ENCODE results near the gene PLCB3. TPM values are rescaled to one million over a fixed set of nuclear protein-coding genes. Genes with fewer than 3 reads are reported as not detected.

PLCB3 gene
- total RNA-seq: 10 to 100 TPM; 10.8 to 11.9 TPM
- polyA plus RNA-seq: under 1 TPM in 1 of 2 donors, not detected in 1; 0.71 TPM

DNA sequence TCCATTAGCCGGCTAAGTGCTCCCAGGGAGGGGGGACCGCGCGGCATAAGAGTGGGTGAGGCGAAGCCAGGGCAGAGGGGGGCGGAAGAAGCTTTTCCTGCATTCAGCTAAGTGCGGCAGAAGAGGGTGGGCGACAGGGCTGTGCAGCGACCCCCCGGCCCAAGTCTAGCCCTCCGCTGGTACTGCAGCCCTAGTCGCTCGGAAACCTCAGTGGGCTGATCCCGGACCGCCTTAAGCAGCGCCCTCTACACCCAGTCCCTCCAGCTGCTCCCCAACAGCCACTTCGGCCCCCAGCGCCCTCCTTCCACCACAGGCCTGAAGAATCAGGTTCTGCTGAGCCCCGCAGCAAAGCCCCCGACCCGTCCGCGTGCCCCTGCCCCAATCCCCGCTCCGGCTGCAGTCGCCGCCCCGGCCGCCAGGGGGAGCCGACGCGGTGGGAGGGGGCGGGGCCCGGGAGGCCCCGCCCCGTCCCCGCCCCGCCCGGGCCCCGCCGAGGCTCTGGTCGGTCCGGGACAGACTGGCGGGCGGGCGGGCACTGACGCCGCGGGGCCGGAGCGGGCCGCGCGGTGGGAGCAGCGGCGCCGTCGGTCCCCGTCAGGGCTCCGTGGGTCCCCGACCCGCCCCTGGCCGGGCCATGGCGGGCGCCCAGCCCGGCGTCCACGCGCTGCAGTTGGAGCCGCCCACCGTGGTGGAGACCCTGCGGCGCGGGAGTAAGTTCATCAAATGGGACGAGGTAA, at the start of gene PLCB3:
TSS of gene PLCB3 (plus strand) at position 515 of the 737 bp plus-strand sequence. CDS start at position 635, 120 bp downstream.
- no peaks in the 10 kb centered on the region for H3K36me3 ChIP-seq (ENCODE audit: insufficient read depth, low read length)
- peak within 1 kb of the TSS; percentile 81 to 89 (median 85) for H3K27ac Mint-ChIP-seq
- H3K4me1 ChIP-seq (ENCODE audit: insufficient read depth, low read length): peaks cover 40% of the 10 kb centered on the region
- no peaks in the 10 kb centered on the region for H3K9me3 Mint-ChIP-seq
- H3K36me3 Mint-ChIP-seq: peaks cover 0 to 2% of the 10 kb centered on the region in 2 donors
- ChIA-PET POLR2A (ENCODE audit: partially characterized antibody) (interaction anchor here (1.1 to 38.9 kb wide), 12 partner anchors 9 to 67 kb away, joined by 3 to 937 read pairs (median 12); partner anchors contain the start of genes BAD, DNAJC4, FERMT3 and FKBP2), CTCF (ENCODE audit: partially characterized antibody) (interaction anchor here (0.6 to 10.5 kb wide), 20 partner anchors 8 to 1686 kb away, joined by 3 to 121 read pairs (median 6); partner anchors contain the start of genes CATSPERZ, DNAJC4, ESRRA and FERMT3)
- peak within 1 kb of the TSS; percentile 36 for H3K27ac ChIP-seq (ENCODE audit: low read depth, low read length)
- H3K27me3 Mint-ChIP-seq: no peaks in the 10 kb centered on the region
- peaks cover 5 to 40% (median 16%) of the 10 kb centered on the region in 4 donors for H3K4me1 Mint-ChIP-seq
- H3K27me3 ChIP-seq (ENCODE audit: insufficient read depth, low read length): no peaks in the 10 kb centered on the region
- peak; percentile 53 to 55 (median 53) for DNase-seq
- peak within 1 kb of the TSS; percentile 84 to 89 (median 88) for H3K4me3 Mint-ChIP-seq
- intact Hi-C loops (cut with micrococcal nuclease): loop anchor here (1.0 kb wide), 4 partner anchors 18 to 50 kb away; partner anchors contain the start of gene DNAJC4
- H3K4me3 ChIP-seq (ENCODE audit: low read length in 2 of 2): peak within 1 kb of the TSS; percentile 17 to 56
- no peaks in the 10 kb centered on the region for H3K9me3 ChIP-seq (ENCODE audit: control insufficient read depth in 1 of 2, low read length in 2 of 2)

GRCh38 chr11:64201543-64201942, 49.8 kb upstream of the PLCB3 start:
- no peak for DNase-seq
- intact Hi-C loops (cut with micrococcal nuclease): no loop called here
- Mint-ChIP-seq H3K27me3 (no peaks in the 10 kb centered on the region), H3K4me3 (no peak overlapping the region), H3K27ac (peak overlapping the region in 1 of 7 donors; percentile 14), H3K9me3 (no peaks in the 10 kb centered on the region), H3K36me3 (peaks cover 38 to 62% of the 10 kb centered on the region in 2 donors), H3K4me1 (peaks cover 10 to 35% (median 25%) of the 10 kb centered on the region in 4 donors)
- no peaks in the 10 kb centered on the region for H3K9me3 ChIP-seq (ENCODE audit: control insufficient read depth in 1 of 2, low read length in 2 of 2)
- no peak overlapping the region for H3K4me3 ChIP-seq (ENCODE audit: low read length in 2 of 2)
- H3K36me3 ChIP-seq (ENCODE audit: insufficient read depth, low read length): peaks cover 60% of the 10 kb centered on the region
- POLR2A ChIA-PET (ENCODE audit: partially characterized antibody): interaction anchor here (1.0 to 22.7 kb wide), 5 partner anchors 14 to 103 kb away, joined by 3 to 937 read pairs (median 4); partner anchors contain the start of genes BAD, CATSPERZ, DNAJC4 and FKBP2
- CTCF ChIA-PET (ENCODE audit: partially characterized antibody): interaction anchor here (1.4 to 1.6 kb wide), 2 partner anchors 49 to 100 kb away, joined by 6 to 12 read pairs; partner anchors contain the start of gene CATSPERZ
- peaks cover 26% of the 10 kb centered on the region for H3K4me1 ChIP-seq (ENCODE audit: insufficient read depth, low read length)
- H3K27me3 ChIP-seq (ENCODE audit: insufficient read depth, low read length): no peaks in the 10 kb centered on the region
- no peak overlapping the region for H3K27ac ChIP-seq (ENCODE audit: low read depth, low read length)

DNA sequence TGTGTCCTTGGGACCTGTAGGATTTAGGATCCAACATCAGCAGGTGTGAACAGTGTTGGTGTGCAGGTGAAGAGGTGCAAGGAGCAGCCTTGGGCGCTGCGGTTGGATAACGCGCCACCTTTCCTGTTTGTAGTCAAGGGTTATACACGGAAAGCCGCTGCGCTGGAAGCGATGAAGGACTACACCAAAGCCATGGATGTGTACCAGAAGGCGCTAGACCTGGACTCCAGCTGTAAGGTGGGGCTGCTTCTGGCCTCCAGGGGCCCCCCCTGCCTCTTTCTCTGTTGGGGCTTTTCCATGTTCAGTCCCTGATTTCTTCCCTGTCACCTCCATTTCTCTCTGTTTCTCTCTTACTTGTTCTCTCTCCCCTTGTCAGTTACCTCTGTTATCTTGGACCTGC, 48.3 kb upstream of the PLCB3 start:
- H3K9me3 ChIP-seq (ENCODE audit: control insufficient read depth in 1 of 2, low read length in 2 of 2): no peaks in the 10 kb centered on the region
- no peak for DNase-seq
- H3K36me3 Mint-ChIP-seq: peaks cover 27 to 61% of the 10 kb centered on the region in 2 donors
- intact Hi-C loops (cut with micrococcal nuclease): no loop called here
- POLR2A ChIA-PET (ENCODE audit: partially characterized antibody): interaction anchor here (1.4 to 22.7 kb wide), 6 partner anchors 16 to 115 kb away, joined by 3 to 937 read pairs (median 152); partner anchors contain the start of genes CATSPERZ, DNAJC4, ESRRA and FKBP2
- peaks cover 28% of the 10 kb centered on the region for H3K4me1 ChIP-seq (ENCODE audit: insufficient read depth, low read length)
- peaks cover 45% of the 10 kb centered on the region for H3K36me3 ChIP-seq (ENCODE audit: insufficient read depth, low read length)
- H3K27me3 ChIP-seq (ENCODE audit: insufficient read depth, low read length): no peaks in the 10 kb centered on the region
- peak overlapping the region in 3 of 7 donors; percentile 25 to 58 (median 34) for H3K27ac Mint-ChIP-seq
- H3K4me3 ChIP-seq (ENCODE audit: low read length in 2 of 2): no peak overlapping the region
- H3K4me1 Mint-ChIP-seq: peaks cover 13 to 50% (median 30%) of the 10 kb centered on the region in 4 donors
- CTCF ChIA-PET (ENCODE audit: partially characterized antibody): interaction anchor here (3.4 to 9.7 kb wide), 8 partner anchors 8 to 129 kb away, joined by 25 to 367 read pairs (median 84); partner anchors contain the start of genes BAD, CATSPERZ, DNAJC4 and ESRRA
- H3K27ac ChIP-seq (ENCODE audit: low read depth, low read length): no peak overlapping the region
- H3K4me3 Mint-ChIP-seq: no peak overlapping the region
- no peaks in the 10 kb centered on the region for H3K27me3 Mint-ChIP-seq
- H3K9me3 Mint-ChIP-seq: peaks cover 0 to 2% (median 0%) of the 10 kb centered on the region in 8 donors

- Histone ChIP-seq H3K4me3 (ENCODE audit: low read length in 2 of 2) (no peak overlapping the region), H3K27me3 (ENCODE audit: insufficient read depth, low read length) (no peaks in the 10 kb centered on the region), H3K36me3 (ENCODE audit: insufficient read depth, low read length) (peaks cover 40% of the 10 kb centered on the region), H3K9me3 (ENCODE audit: control insufficient read depth in 1 of 2, low read length in 2 of 2) (no peaks in the 10 kb centered on the region), H3K4me1 (ENCODE audit: insufficient read depth, low read length) (peaks cover 34% of the 10 kb centered on the region), H3K27ac (ENCODE audit: low read depth, low read length) (no peak overlapping the region)
- CTCF ChIA-PET (ENCODE audit: partially characterized antibody): interaction anchor here (1.0 to 9.7 kb wide), 16 partner anchors 9 to 157 kb away, joined by 3 to 367 read pairs (median 26); partner anchors contain the start of genes BAD, CATSPERZ, DNAJC4 and ESRRA
- peaks cover 0 to 2% (median 0%) of the 10 kb centered on the region in 8 donors for H3K9me3 Mint-ChIP-seq
- no peak for DNase-seq
- H3K4me3 Mint-ChIP-seq: no peak overlapping the region
- POLR2A ChIA-PET (ENCODE audit: partially characterized antibody): interaction anchor here (1.1 to 22.7 kb wide), 6 partner anchors 17 to 114 kb away, joined by 3 to 937 read pairs (median 152); partner anchors contain the start of genes CATSPERZ, DNAJC4, ESRRA and FKBP2
- H3K27me3 Mint-ChIP-seq: no peaks in the 10 kb centered on the region
- intact Hi-C loops (cut with micrococcal nuclease): loop anchor here (1.0 kb wide), 6 partner anchors 18 to 128 kb away; partner anchors contain the start of genes NUDT22, PLCB3 and TRPT1
- H3K36me3 Mint-ChIP-seq: peaks cover 27 to 62% of the 10 kb centered on the region in 2 donors
- peaks cover 13 to 55% (median 33%) of the 10 kb centered on the region in 4 donors for H3K4me1 Mint-ChIP-seq
- H3K27ac Mint-ChIP-seq: peak overlapping the region in 2 of 7 donors; percentile 46 to 58
Measured at GRCh38 chr11:64203421-64204079, 47.8 kb upstream of the PLCB3 start.

DNA sequence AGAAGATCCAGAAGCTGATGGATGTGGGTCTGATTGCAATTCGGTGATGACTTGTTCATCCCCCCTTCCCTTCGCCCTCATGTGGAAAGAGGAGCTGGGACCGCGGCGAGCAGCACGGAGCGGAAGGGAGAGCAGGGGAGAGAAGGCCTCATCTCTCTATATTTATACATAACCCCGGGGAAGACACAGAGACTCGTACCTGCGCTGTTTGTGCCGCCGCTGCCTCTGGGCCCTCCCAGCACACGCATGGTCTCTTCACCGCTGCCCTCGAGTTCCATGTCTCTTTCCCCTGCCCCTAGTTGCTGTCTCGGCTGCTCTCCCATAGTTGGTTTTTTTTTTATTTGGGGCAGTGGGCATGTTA, 47.3 kb upstream of the PLCB3 start:
- H3K36me3 Mint-ChIP-seq: peaks cover 27 to 66% of the 10 kb centered on the region in 2 donors
- H3K9me3 Mint-ChIP-seq: peaks cover 0 to 2% (median 0%) of the 10 kb centered on the region in 8 donors
- Histone ChIP-seq H3K4me3 (ENCODE audit: low read length in 2 of 2) (no peak overlapping the region), H3K27me3 (ENCODE audit: insufficient read depth, low read length) (no peaks in the 10 kb centered on the region), H3K9me3 (ENCODE audit: control insufficient read depth in 1 of 2, low read length in 2 of 2) (no peaks in the 10 kb centered on the region), H3K27ac (ENCODE audit: low read depth, low read length) (no peak overlapping the region), H3K36me3 (ENCODE audit: insufficient read depth, low read length) (peaks cover 37% of the 10 kb centered on the region), H3K4me1 (ENCODE audit: insufficient read depth, low read length) (peaks cover 39% of the 10 kb centered on the region)
- DNase-seq: no peak
- POLR2A ChIA-PET (ENCODE audit: partially characterized antibody): interaction anchor here (0.7 to 22.7 kb wide), 13 partner anchors 9 to 1363 kb away, joined by 3 to 937 read pairs (median 8); partner anchors contain the start of genes BAD, CATSPERZ, DNAJC4 and ESRRA
- H3K27me3 Mint-ChIP-seq: no peaks in the 10 kb centered on the region
- CTCF ChIA-PET (ENCODE audit: partially characterized antibody): interaction anchor here (0.6 to 9.7 kb wide), 28 partner anchors 9 to 258 kb away, joined by 3 to 367 read pairs (median 6); partner anchors contain the start of genes BAD, CATSPERZ, DNAJC4 and ESRRA
- peak overlapping the region in 5 of 7 donors; percentile 85 to 95 (median 94) for H3K27ac Mint-ChIP-seq
- intact Hi-C loops (cut with micrococcal nuclease): loop anchor here (1.0 kb wide), 6 partner anchors 19 to 127 kb away; partner anchors contain the start of genes NUDT22, PLCB3 and TRPT1
- H3K4me3 Mint-ChIP-seq: no peak overlapping the region
- H3K4me1 Mint-ChIP-seq: peaks cover 14 to 60% (median 37%) of the 10 kb centered on the region in 4 donors

DNA sequence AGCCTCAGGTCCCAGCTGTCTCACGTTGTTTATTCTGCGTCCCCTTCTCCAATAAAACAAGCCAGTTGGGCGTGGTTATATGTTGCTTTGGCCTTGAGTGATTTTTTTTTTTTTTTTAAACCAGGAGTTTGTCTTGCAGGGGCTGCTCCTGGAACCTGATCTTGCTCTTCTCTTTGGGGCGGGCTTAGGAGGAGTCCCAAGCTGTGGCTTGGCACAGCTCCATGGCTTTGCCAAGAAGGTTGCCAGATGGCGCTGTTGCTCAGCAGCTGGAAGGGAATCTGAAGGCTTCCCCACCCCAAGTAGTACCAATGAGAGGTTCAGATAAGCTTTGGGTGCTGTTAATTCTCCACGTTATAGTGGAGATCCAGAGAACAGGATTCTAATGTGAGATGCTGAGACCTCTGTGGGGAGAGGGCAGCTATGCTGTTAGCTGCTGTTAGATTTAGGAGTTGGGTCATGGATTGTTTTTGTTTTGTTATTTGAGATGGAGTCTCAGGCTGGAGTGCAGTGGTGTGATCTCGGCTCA, 46.8 kb upstream of the PLCB3 start:
- POLR2A ChIA-PET (ENCODE audit: partially characterized antibody): interaction anchor here (0.7 to 22.7 kb wide), 14 partner anchors 8 to 1363 kb away, joined by 3 to 937 read pairs (median 8); partner anchors contain the start of genes BAD, CATSPERZ, DNAJC4 and ESRRA
- Histone ChIP-seq H3K27ac (ENCODE audit: low read depth, low read length) (no peak overlapping the region), H3K36me3 (ENCODE audit: insufficient read depth, low read length) (peaks cover 38% of the 10 kb centered on the region), H3K27me3 (ENCODE audit: insufficient read depth, low read length) (no peaks in the 10 kb centered on the region), H3K9me3 (ENCODE audit: control insufficient read depth in 1 of 2, low read length in 2 of 2) (no peaks in the 10 kb centered on the region), H3K4me3 (ENCODE audit: low read length in 2 of 2) (no peak overlapping the region), H3K4me1 (ENCODE audit: insufficient read depth, low read length) (peaks cover 44% of the 10 kb centered on the region)
- Mint-ChIP-seq H3K27ac (peak overlapping the region; percentile 85 to 97 (median 94)), H3K36me3 (peaks cover 27 to 70% of the 10 kb centered on the region in 2 donors), H3K4me1 (peaks cover 16 to 64% (median 39%) of the 10 kb centered on the region in 4 donors), H3K9me3 (peaks cover 0 to 2% (median 0%) of the 10 kb centered on the region in 8 donors), H3K4me3 (peak overlapping the region; percentile 62 to 89 (median 82)), H3K27me3 (no peaks in the 10 kb centered on the region)
- CTCF ChIA-PET (ENCODE audit: partially characterized antibody): interaction anchor here (0.6 to 9.7 kb wide), 32 partner anchors 10 to 258 kb away, joined by 3 to 367 read pairs (median 5); partner anchors contain the start of genes BAD, CATSPERZ, DNAJC4 and ESRRA
- intact Hi-C loops (cut with micrococcal nuclease): loop anchor here (1.0 kb wide), 6 partner anchors 19 to 127 kb away; partner anchors contain the start of genes NUDT22, PLCB3 and TRPT1
- peak; percentile 85 to 90 (median 86) for DNase-seq

All from CD4-positive, alpha-beta memory T cell (primary cell).